C4-2B (cell line): Measurements from ENCODE around the gene ABCA5.

Experiments
- H3K27ac ChIP-seq: fragments of 450-650 bp; 2 replicates; pipeline ENCODE4 v1.5.1; 2017
- ZFX ChIP-seq: fragments of 450-650 bp; IDR thresholded peaks from 2 replicates; pipeline ENCODE4 v1.6.1; 2017
- TF ChIP-seq, protein P1 (sequence below): fragments of 450-650 bp; conservative IDR thresholded peaks from 2 replicates; pipeline ENCODE4 v1.5.1; 2017; ENCODE audit warnings: mild to moderate bottlenecking

The ABCA5 gene

DNA sequence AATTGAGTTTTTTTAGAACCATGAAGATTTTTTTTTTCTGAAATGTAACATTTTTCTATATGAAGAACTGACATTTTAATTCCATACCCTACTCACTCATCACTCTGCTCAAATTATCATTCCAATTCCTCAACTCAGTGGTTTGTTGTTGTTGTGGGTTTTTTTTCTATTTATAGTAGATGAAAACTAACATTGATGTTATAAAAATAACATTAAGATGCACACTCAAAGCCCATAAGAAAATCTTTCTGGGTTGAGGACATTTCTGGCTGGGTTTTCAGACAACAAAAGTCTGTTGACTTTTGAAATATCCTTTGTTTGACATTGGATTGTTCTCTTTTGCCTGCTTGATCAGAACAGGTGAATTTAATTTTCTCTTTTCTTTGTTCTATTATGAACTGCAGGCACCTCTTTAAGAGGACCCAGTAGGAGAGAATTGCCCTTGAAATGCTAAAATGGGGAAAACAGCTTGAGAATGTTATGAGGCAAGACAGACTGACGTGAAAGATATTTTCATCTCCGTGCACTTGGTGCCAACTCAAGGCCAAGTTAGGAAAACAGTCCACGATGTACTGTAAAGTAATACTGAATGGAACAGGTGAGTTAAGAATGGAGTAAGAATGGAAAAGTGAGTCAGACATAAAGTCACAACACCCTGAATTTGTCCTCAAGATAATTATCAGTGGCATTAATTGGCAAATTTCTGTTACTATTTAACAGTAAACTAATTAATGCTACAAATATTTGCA lies 16.1 kb upstream of the ABCA5 start:
- no peak for TF ChIP-seq ZFX
- TF ChIP-seq, protein P1, sequence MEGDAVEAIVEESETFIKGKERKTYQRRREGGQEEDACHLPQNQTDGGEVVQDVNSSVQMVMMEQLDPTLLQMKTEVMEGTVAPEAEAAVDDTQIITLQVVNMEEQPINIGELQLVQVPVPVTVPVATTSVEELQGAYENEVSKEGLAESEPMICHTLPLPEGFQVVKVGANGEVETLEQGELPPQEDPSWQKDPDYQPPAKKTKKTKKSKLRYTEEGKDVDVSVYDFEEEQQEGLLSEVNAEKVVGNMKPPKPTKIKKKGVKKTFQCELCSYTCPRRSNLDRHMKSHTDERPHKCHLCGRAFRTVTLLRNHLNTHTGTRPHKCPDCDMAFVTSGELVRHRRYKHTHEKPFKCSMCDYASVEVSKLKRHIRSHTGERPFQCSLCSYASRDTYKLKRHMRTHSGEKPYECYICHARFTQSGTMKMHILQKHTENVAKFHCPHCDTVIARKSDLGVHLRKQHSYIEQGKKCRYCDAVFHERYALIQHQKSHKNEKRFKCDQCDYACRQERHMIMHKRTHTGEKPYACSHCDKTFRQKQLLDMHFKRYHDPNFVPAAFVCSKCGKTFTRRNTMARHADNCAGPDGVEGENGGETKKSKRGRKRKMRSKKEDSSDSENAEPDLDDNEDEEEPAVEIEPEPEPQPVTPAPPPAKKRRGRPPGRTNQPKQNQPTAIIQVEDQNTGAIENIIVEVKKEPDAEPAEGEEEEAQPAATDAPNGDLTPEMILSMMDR = no peak
- H3K27ac ChIP-seq = no peak overlapping the region

DNA sequence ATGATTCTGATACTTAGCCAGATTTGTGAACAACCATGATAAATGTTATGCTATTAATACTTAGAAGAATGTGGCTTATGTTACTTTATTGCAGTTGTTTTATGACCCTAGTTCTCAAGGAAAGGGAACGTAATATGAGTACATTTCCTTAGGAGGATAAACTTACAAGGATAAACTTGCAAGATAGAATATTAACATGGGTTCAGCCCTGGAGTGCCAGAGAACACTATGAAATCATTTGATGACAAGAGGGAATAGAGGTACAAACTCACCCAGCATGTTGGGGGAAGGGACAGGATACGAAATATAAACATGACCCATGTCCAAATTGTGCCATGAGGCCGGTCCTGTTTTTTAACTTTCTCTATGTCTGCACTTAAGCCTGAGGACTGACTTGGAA lies 13.0 kb upstream of the ABCA5 start:
- no peak overlapping the region for H3K27ac ChIP-seq
- TF ChIP-seq, protein P1 = no peak
- TF ChIP-seq ZFX = no peak

DNA sequence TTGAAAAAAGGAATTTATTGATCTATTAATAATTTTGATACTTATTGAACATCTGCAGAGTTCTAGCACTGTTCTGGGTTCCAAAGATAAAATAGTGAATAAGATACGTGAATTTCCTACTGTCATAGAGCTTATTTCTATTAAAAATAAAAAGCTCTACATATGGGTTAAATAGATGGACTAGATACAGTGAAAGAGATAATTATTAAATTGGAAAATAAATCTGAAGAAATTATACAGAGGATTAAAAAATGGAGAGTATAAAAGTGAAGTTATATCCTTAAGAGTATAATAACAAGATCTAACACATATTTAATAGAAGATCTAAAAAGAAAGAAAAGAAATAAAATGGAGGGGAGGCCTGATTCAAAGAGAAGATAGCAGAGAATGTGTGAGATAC lies 10.1 kb upstream of the ABCA5 start:
- H3K27ac ChIP-seq = no peak overlapping the region
- no peak for TF ChIP-seq ZFX
- TF ChIP-seq, protein P1 = no peak

DNA sequence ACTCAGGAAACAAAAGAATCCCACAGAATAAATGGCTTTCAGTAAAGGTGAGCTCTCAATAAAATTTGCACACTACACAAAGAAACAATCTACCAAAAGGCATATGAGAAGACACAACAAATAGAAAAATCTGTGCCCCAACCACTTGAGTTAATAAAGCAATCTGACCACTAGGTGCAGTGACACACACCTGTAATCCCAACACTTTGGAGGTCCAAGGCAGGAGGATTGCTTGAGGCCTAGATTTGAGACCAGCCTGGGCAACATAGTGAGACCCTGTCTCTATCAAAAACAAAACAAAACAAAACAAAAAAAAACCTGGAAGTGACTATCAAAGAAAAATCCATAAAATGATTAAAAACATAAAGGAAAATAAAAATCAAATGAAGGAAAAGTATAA lies 9.6 kb upstream of the ABCA5 start:
- no peak for TF ChIP-seq ZFX
- TF ChIP-seq, protein P1 = no peak
- H3K27ac ChIP-seq = no peak overlapping the region

DNA sequence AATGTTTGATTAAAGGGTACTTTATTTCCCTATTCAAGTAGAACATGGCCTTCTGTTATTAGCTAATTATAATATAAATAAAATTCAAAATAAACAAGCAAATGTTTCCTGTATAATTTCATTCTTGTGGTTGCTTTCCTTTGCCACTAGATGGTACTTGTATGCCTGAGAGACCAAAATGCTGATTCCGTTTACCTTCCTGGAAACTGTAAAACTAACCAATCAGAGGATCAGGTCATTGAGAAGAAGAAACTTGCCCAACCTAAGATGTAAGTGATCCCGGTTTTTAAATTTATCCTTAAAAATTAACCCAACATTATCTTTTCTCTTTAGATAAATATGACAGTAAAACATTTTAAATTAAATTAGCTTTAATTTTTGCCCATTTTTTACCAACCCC lies 8.1 kb upstream of the ABCA5 start:
- TF ChIP-seq, protein P1 = peak; percentile 84
- TF ChIP-seq ZFX = no peak

DNA sequence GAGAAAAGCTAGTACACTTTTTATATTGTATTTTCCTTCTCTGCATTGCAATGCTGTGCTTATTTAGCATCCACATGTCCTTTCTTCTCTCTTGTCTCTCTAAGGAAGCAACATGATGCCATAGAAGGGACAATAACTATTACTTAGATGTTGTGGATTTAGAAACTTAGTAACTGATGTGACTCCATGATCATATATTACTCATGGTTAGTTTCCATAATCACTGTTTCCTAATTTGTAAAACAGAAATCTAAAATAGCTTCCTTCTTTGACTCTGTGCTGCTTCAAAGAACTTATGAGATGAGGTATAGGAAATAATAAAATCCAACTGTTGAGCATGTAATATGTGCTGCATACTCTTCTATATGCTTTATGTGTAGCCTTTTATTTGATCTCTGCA lies 6.6 kb upstream of the ABCA5 start:
- no peak for TF ChIP-seq ZFX
- TF ChIP-seq, protein P1 = no peak
- no peak overlapping the region for H3K27ac ChIP-seq

More for the DNA sequence above, 8.1 kb upstream of the ABCA5 start:
- H3K27ac ChIP-seq = no peak overlapping the region

DNA sequence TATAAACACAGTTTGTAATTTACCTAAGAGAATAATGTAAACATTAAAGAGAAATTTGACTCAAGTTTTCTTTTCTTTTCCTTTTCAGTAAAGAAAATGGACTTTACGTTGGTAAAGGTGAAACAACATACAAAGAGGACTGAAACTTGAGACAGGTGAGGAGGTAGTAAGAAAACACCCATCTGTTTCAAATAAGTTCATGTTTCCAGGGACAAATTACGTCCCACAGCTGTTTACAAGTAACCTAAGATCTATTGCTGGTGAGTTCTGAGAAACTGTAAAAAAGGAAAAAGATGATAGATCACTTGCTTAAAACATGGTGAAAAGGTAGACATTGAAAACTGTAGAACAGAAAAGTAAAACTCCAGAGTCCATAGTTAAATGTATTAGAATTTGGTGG lies 4.8 kb upstream of the ABCA5 start:
- TF ChIP-seq, protein P1 = no peak
- no peak for TF ChIP-seq ZFX
- H3K27ac ChIP-seq = no peak overlapping the region
